Measurements from ENCODE around the gene MRRF.

MRRF gene

GRCh38 chr9:122218071-122218934, 46.4 kb upstream of the MRRF start:
- DNase-seq, result no peak
- Histone ChIP-seq H3K4me3 (ENCODE audit: low read depth, low read length) (no peak overlapping the region), H3K27me3 (ENCODE audit: insufficient read depth, low read depth, severe bottlenecking) (peaks cover 96% of the 10 kb centered on the region), H3K9me3 (ENCODE audit: severe bottlenecking) (peaks cover 2% of the 10 kb centered on the region), H3K36me3 (no peaks in the 10 kb centered on the region), H3K27ac (no peak overlapping the region)
- TF ChIP-seq, protein P1, sequence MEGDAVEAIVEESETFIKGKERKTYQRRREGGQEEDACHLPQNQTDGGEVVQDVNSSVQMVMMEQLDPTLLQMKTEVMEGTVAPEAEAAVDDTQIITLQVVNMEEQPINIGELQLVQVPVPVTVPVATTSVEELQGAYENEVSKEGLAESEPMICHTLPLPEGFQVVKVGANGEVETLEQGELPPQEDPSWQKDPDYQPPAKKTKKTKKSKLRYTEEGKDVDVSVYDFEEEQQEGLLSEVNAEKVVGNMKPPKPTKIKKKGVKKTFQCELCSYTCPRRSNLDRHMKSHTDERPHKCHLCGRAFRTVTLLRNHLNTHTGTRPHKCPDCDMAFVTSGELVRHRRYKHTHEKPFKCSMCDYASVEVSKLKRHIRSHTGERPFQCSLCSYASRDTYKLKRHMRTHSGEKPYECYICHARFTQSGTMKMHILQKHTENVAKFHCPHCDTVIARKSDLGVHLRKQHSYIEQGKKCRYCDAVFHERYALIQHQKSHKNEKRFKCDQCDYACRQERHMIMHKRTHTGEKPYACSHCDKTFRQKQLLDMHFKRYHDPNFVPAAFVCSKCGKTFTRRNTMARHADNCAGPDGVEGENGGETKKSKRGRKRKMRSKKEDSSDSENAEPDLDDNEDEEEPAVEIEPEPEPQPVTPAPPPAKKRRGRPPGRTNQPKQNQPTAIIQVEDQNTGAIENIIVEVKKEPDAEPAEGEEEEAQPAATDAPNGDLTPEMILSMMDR (IDR thresholded peaks at IDR 0.05; ENCODE audit: low read depth, low read length), result no peak

GRCh38 chr9:122218935-122219855, 45.5 kb upstream of the MRRF start:
- peaks cover under 1% of the 10 kb centered on the region for H3K9me3 ChIP-seq (ENCODE audit: severe bottlenecking)
- no peak for DNase-seq
- no peak overlapping the region for H3K27ac ChIP-seq
- H3K36me3 ChIP-seq, result no peaks in the 10 kb centered on the region
- peaks cover 98% of the 10 kb centered on the region for H3K27me3 ChIP-seq (ENCODE audit: insufficient read depth, low read depth, severe bottlenecking)
- peak overlapping the region; percentile 32 for H3K4me3 ChIP-seq (ENCODE audit: low read depth, low read length)
- TF ChIP-seq, protein P1 (IDR thresholded peaks at IDR 0.05; ENCODE audit: low read depth, low read length), result no peak

DNA sequence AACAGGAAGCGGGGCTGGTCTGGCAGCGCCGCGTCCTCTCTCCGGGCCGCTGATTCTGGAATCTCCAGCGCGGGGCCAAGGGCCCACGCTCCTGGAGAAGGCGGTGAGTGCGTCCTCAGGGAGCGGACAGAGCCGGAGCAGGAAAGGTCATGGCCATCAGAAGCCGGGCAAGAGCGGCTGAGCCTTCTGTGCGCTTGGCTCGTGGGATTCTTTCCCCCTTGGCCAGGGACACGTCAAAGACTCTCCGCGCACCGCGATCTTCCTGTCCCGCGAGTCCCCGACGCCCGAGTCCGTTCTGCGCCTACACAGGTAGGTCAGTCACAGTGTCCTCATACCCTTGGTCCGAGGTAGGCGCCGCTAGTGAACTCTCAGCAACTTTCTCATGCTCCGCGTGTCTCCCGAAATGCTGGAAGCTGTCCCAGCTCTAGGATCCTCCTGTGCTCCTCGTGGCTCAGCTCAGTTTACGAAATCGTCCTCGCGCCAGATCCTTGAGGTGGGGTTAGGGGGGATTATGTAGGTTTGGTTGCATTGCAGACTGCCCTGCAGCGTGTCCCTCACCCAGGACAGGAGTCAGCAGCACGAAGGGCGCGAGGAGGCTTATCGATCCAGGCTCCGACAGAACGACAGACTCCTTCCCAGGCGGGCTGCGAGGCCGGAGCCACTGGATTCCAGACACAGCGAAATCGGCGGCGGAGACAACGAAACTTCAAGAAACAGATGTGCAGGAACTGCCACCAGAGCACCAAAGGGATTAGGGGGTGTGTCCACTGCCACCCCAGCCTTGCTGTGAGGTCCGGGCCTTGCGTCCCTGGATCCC, 44.6 kb upstream of the MRRF start:
- H3K27ac ChIP-seq, result no peak overlapping the region
- TF ChIP-seq, protein P1 (IDR thresholded peaks at IDR 0.05; ENCODE audit: low read depth, low read length), result no peak
- DNase-seq, result peak; percentile 33
- peaks cover 2% of the 10 kb centered on the region for H3K9me3 ChIP-seq (ENCODE audit: severe bottlenecking)
- peaks cover 98% of the 10 kb centered on the region for H3K27me3 ChIP-seq (ENCODE audit: insufficient read depth, low read depth, severe bottlenecking)
- H3K36me3 ChIP-seq, result no peaks in the 10 kb centered on the region
- H3K4me3 ChIP-seq (ENCODE audit: low read depth, low read length), result peak overlapping the region; percentile 32

- Histone ChIP-seq H3K36me3 (no peaks in the 10 kb centered on the region), H3K27ac (no peak overlapping the region), H3K9me3 (ENCODE audit: severe bottlenecking) (peaks cover 7% of the 10 kb centered on the region), H3K4me3 (ENCODE audit: low read depth, low read length) (0 out of 2 replicates have a peak overlapping the region, but pooled peaks have one; percentile 32), H3K27me3 (ENCODE audit: insufficient read depth, low read depth, severe bottlenecking) (peaks cover 98% of the 10 kb centered on the region)
- DNase-seq, result no peak
- TF ChIP-seq, protein P1 (IDR thresholded peaks at IDR 0.05; ENCODE audit: low read depth, low read length), result no peak
Measured at GRCh38 chr9:122220673-122221182, 44.0 kb upstream of the MRRF start.

- no peak overlapping the region for H3K4me3 ChIP-seq (ENCODE audit: low read depth, low read length)
- no peak for DNase-seq
- peaks cover 98% of the 10 kb centered on the region for H3K27me3 ChIP-seq (ENCODE audit: insufficient read depth, low read depth, severe bottlenecking)
- no peak overlapping the region for H3K27ac ChIP-seq
- no peaks in the 10 kb centered on the region for H3K36me3 ChIP-seq
- TF ChIP-seq, protein P1 (IDR thresholded peaks at IDR 0.05; ENCODE audit: low read depth, low read length), result no peak
- peaks cover 13% of the 10 kb centered on the region for H3K9me3 ChIP-seq (ENCODE audit: severe bottlenecking)
Measured at GRCh38 chr9:122221183-122221811, 43.4 kb upstream of the MRRF start.

Measured in WERI-Rb-1 (cell line).